ENCODE data around the gene ACP7.
A peak's percentile ranks its signal among the peaks of the same experiment; 100 is the strongest.

The ACP7 gene

DNA sequence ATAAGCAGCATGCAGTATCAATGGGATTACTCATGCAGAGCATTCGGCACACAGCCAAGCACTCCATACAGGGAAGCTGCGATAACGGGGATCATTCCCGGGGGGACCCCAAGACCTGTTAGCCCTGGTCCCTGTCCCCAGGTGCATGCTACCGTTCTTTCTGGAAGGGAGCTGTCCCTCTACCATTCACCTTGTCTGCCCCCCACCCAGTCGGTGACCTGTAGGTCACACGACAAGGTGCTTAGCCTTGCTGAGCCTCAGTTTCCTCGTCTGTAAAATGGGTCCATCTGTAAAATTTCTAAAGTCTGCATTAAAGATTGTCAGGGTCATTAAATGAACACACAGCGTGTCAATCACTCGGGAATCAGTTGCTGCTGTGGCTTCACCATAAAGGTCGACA, 6.8 kb upstream of the ACP7 start:
- no peaks in the 10 kb centered on the region; the same call in 1 of the 2 replicates for H3K27me3 ChIP-seq (ENCODE audit: control insufficient read depth, insufficient read depth, low read length)
- H3K4me1 ChIP-seq (ENCODE audit: control insufficient read depth, insufficient read depth, low read length) = no peaks in the 10 kb centered on the region
- no peaks in the 10 kb centered on the region for H3K9me3 ChIP-seq (ENCODE audit: control insufficient read depth, insufficient read depth, low read length)
- no peak for DNase-seq (ENCODE audit: low read depth, low spot score)
- no peak overlapping the region for H3K4me3 ChIP-seq (ENCODE audit: low read length)
- no peaks in the 10 kb centered on the region for H3K36me3 ChIP-seq (ENCODE audit: control insufficient read depth, insufficient read depth, low read length)
- H3K27ac ChIP-seq (ENCODE audit: low read length) = no peak overlapping the region
- no CpG with 5 or more reads among the region's 11 CpGs for WGBS (ENCODE audit: insufficient coverage, insufficient read length)

DNA sequence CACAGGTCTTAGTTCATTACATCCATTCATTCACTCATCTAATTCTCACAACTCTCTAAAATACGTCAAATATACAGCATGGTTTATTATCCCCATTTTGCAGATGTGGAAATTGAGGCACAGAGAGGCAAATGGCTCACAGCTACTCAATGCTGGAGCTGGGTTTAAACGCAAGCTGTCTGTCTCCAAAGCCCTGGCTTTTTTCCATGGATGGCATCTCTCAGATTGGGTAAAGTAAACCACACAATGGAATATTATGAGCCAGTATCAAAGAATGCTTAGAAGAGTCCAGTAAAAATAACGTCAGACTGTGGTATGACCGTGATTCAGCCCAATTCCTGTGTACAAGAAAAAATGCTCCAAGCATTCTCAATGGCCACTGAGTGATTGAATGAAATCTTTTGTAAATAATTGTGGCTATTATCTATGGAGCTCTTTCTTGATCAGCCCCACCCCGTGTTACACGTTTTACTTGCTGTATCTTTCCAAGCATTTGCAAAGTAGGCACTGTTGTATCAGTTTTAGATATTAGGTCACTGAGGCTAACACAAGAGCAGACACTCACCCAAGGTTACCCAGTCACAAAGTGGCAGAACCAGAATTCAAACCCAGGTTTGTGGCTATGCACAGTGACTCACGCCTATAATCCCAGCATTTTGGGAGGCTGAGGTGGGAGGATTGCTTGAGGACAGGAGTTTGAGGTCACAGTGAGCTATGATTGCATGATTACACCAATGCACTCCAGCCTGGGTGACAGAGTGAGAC, 5.5 kb upstream of the ACP7 start:
- Histone ChIP-seq H3K9me3 (ENCODE audit: control insufficient read depth, insufficient read depth, low read length) (no peaks in the 10 kb centered on the region), H3K4me1 (ENCODE audit: control insufficient read depth, insufficient read depth, low read length) (no peaks in the 10 kb centered on the region), H3K27ac (ENCODE audit: low read length) (no peak overlapping the region), H3K27me3 (ENCODE audit: control insufficient read depth, insufficient read depth, low read length) (peaks cover 7% of the 10 kb centered on the region), H3K36me3 (ENCODE audit: control insufficient read depth, insufficient read depth, low read length) (no peaks in the 10 kb centered on the region), H3K4me3 (ENCODE audit: low read length) (no peak overlapping the region)
- 100% methylated on average over 1 of the region's 7 CpGs for WGBS (ENCODE audit: insufficient coverage, insufficient read length)
- no peak for DNase-seq (ENCODE audit: low read depth, low spot score)

DNA sequence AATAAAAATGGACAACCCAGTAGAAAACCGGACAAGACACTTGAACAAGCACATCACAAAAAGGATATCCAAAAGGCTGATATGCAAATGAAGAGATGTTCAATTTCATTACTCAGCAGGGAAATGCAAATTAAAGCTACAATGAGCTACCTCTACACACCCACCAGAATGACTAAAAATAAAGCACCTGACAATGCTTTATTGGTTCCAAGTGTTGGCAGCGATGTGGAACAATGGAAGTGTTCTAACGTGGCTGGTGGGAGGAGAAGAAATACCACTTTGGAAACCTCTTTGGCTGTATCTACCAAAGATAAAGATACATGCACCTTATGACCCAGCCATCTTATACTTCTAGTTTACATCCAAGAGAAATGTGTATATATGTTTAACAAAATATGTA, 3.7 kb upstream of the ACP7 start:
- H3K27ac ChIP-seq (ENCODE audit: low read length) = no peak overlapping the region
- WGBS (ENCODE audit: insufficient coverage, insufficient read length) = no CpG with 5 or more reads among the region's 3 CpGs
- H3K36me3 ChIP-seq (ENCODE audit: control insufficient read depth, insufficient read depth, low read length) = no peaks in the 10 kb centered on the region
- H3K4me3 ChIP-seq (ENCODE audit: low read length) = no peak overlapping the region
- H3K9me3 ChIP-seq (ENCODE audit: control insufficient read depth, insufficient read depth, low read length) = no peaks in the 10 kb centered on the region
- peaks cover 2% of the 10 kb centered on the region; the same call in 1 of the 2 replicates for H3K4me1 ChIP-seq (ENCODE audit: control insufficient read depth, insufficient read depth, low read length)
- peaks cover 15% of the 10 kb centered on the region; the same call in 1 of the 2 replicates for H3K27me3 ChIP-seq (ENCODE audit: control insufficient read depth, insufficient read depth, low read length)
- DNase-seq (ENCODE audit: low read depth, low spot score) = no peak

DNA sequence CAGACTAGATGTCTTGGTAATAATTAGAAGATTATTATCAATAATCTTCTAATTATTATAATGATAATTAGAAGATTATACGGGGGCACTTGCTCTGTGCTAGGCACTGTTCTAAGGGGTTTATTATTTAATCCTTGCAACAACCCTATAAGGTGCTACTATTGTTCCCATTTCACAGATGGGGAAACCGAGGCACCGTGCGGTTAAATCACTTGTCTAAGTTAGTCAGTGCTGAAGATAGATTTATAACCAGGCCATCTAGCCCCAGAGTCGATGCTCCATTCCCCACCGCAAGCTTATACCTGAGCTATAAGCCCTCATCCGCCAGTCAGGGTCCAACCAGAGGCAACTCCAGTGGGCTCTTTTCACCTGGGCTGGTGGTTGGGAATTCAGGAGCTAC, 2.0 kb upstream of the ACP7 start:
- no peaks in the 10 kb centered on the region for H3K9me3 ChIP-seq (ENCODE audit: control insufficient read depth, insufficient read depth, low read length)
- H3K4me3 ChIP-seq (ENCODE audit: low read length) = no peak overlapping the region
- H3K36me3 ChIP-seq (ENCODE audit: control insufficient read depth, insufficient read depth, low read length) = no peaks in the 10 kb centered on the region
- DNase-seq (ENCODE audit: low read depth, low spot score) = no peak
- H3K27ac ChIP-seq (ENCODE audit: low read length) = no peak overlapping the region
- H3K27me3 ChIP-seq (ENCODE audit: control insufficient read depth, insufficient read depth, low read length) = peaks cover 15% of the 10 kb centered on the region; the same call in 1 of the 2 replicates
- WGBS (ENCODE audit: insufficient coverage, insufficient read length) = no CpG with 5 or more reads among the region's 7 CpGs
- peaks cover 2% of the 10 kb centered on the region; the same call in 1 of the 2 replicates for H3K4me1 ChIP-seq (ENCODE audit: control insufficient read depth, insufficient read depth, low read length)

DNA sequence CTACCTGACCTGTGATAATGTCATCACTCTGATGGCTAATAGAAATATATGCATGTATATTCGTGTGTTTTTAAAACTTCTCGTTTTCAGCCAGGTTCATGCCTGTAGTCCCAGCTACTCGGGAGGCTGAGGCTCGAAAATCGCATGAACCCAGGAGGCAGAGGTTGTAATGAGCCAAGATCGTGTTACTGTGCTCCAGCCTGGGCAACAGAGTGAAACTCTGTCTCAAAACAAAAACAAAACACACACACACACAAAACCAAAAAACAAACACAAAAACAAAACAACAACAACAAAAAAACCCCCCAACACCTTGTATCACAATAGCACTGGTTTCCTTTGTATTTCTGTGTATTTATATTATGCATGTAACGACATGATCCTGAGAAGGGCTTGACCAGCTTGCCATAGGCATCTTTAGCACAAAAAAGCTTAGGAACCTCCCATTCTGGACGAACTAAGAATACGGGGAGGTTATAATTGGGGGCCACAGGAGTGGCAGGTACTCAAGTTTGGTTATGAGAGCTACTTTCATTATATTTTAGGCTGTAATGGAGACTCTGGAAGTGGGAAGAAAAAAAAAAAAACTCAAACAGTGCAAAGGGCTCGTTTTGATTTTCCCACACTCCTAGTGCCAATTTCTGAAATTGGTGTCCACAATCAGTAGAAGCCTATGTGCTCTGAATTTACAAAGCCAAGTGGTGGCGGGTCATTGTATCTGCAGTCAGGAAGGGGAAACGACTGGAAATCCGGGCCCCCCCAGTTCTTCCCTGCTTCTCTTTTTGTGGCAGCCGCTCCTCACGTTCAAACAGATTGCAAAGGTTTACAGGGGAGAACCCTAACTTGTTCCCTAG, 1.2 kb upstream of the ACP7 start:
- DNase-seq (ENCODE audit: low read depth, low spot score) = no peak
- Histone ChIP-seq H3K27me3 (ENCODE audit: control insufficient read depth, insufficient read depth, low read length) (peaks cover 15% of the 10 kb centered on the region; the same call in 1 of the 2 replicates), H3K27ac (ENCODE audit: low read length) (no peak overlapping the region), H3K36me3 (ENCODE audit: control insufficient read depth, insufficient read depth, low read length) (no peaks in the 10 kb centered on the region), H3K9me3 (ENCODE audit: control insufficient read depth, insufficient read depth, low read length) (no peaks in the 10 kb centered on the region), H3K4me1 (ENCODE audit: control insufficient read depth, insufficient read depth, low read length) (peaks cover 2% of the 10 kb centered on the region; the same call in 1 of the 2 replicates), H3K4me3 (ENCODE audit: low read length) (no peak overlapping the region)
- WGBS (ENCODE audit: insufficient coverage, insufficient read length) = no CpG with 5 or more reads among the region's 15 CpGs

DNA sequence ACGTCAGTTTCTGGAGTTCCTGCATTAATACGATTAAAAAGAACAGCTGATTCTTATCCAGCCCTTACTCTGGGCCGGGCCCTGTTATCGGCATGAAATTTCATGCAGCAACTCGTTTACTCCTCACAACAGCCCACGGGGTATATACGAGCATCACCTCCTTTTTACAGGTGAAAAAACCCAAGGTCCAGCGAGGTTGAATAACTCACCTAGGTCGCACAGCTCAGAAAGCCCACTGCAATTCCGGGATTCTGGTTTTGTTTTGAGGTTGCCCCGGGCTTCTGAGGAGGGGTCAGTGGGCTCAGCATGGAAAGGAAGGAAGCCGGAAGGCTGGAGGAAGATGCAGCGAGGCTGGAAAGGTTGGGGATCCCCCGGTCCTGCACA, 577 bp upstream of the ACP7 start:
- DNase-seq (ENCODE audit: low read depth, low spot score) = no peak
- H3K4me3 ChIP-seq (ENCODE audit: low read length) = peak overlapping the region; percentile 44; the same call in 1 of the 2 replicates
- no CpG with 5 or more reads among the region's 14 CpGs for WGBS (ENCODE audit: insufficient coverage, insufficient read length)
- H3K27ac ChIP-seq (ENCODE audit: low read length) = no peak overlapping the region
- no peaks in the 10 kb centered on the region for H3K36me3 ChIP-seq (ENCODE audit: control insufficient read depth, insufficient read depth, low read length)
- H3K4me1 ChIP-seq (ENCODE audit: control insufficient read depth, insufficient read depth, low read length) = peaks cover 2% of the 10 kb centered on the region; the same call in 1 of the 2 replicates
- H3K27me3 ChIP-seq (ENCODE audit: control insufficient read depth, insufficient read depth, low read length) = peaks cover 15% of the 10 kb centered on the region; the same call in 1 of the 2 replicates
- no peaks in the 10 kb centered on the region for H3K9me3 ChIP-seq (ENCODE audit: control insufficient read depth, insufficient read depth, low read length)

DNA sequence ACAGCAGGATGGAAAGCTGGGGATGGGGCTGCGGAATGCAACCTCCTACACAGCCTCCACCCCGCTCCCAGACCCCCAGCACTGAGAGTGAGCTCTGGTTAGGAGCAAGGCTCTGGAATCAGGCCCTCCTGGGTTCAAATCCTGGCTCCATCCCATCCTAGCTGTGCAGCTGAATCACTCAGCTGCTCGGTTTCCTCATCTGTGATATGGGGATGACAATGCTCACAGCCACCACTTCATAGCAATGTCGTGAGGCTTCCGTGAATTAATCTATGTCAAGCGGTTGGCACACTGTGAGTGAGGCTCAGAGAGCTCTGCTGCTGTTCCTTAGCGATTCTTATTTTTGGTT, 538 bp downstream of the ACP7 start:
- no peak for DNase-seq (ENCODE audit: low read depth, low spot score)
- no peaks in the 10 kb centered on the region for H3K9me3 ChIP-seq (ENCODE audit: control insufficient read depth, insufficient read depth, low read length)
- H3K36me3 ChIP-seq (ENCODE audit: control insufficient read depth, insufficient read depth, low read length) = no peaks in the 10 kb centered on the region
- no CpG with 5 or more reads among the region's 7 CpGs for WGBS (ENCODE audit: insufficient coverage, insufficient read length)
- H3K4me1 ChIP-seq (ENCODE audit: control insufficient read depth, insufficient read depth, low read length) = peaks cover 2% of the 10 kb centered on the region; the same call in 1 of the 2 replicates
- H3K4me3 ChIP-seq (ENCODE audit: low read length) = no peak overlapping the region; the same call in 1 of the 2 replicates
- no peak overlapping the region for H3K27ac ChIP-seq (ENCODE audit: low read length)
- peaks cover 15% of the 10 kb centered on the region; the same call in 1 of the 2 replicates for H3K27me3 ChIP-seq (ENCODE audit: control insufficient read depth, insufficient read depth, low read length)

DNA sequence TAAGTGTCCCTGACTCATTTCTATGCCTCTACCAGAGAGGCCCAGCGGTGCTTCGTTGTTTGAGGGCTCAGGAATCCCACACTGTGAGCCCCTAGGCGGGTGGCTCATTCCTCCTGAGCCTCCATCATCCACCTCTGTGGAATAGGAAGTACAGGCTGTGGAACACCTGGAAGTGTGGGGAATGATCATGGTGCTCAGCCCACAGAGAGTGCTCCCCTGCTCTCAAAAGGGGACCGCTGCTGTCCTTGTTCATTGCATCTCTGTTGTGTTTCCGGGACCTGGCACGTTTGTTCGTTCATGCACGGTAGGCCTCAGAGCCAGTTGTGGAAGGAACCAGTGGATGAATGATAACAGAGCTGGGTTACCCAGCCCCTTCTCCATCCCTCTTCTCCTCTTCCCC, 1.2 kb downstream of the ACP7 start:
- no peak overlapping the region for H3K27ac ChIP-seq (ENCODE audit: low read length)
- H3K4me3 ChIP-seq (ENCODE audit: low read length) = no peak overlapping the region
- H3K36me3 ChIP-seq (ENCODE audit: control insufficient read depth, insufficient read depth, low read length) = no peaks in the 10 kb centered on the region
- H3K4me1 ChIP-seq (ENCODE audit: control insufficient read depth, insufficient read depth, low read length) = peaks cover 2% of the 10 kb centered on the region; the same call in 1 of the 2 replicates
- no peaks in the 10 kb centered on the region for H3K9me3 ChIP-seq (ENCODE audit: control insufficient read depth, insufficient read depth, low read length)
- WGBS (ENCODE audit: insufficient coverage, insufficient read length) = no CpG with 5 or more reads among the region's 8 CpGs
- peaks cover 15% of the 10 kb centered on the region; the same call in 1 of the 2 replicates for H3K27me3 ChIP-seq (ENCODE audit: control insufficient read depth, insufficient read depth, low read length)
- no peak for DNase-seq (ENCODE audit: low read depth, low spot score)

DNA sequence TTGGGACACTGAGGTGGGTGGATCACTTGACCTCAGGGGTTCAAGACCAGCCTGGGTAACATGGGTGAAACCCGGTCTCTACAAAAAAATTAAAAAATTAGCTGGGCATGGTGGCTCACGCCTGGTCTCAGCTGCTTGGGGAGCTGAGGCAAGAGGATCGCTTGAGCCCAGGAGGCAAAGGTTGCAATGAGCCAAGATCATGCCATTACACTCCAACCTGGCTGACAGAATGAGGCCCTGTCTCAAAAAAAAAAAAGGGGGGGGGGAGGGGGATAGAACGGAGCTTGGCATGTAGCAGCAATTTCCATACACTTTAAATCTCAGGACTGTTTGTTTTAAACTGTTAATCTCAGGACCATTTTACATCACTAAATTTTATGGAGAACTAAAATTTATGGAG, 2.2 kb downstream of the ACP7 start:
- peaks cover 15% of the 10 kb centered on the region; the same call in 1 of the 2 replicates for H3K27me3 ChIP-seq (ENCODE audit: control insufficient read depth, insufficient read depth, low read length)
- no peak overlapping the region for H3K4me3 ChIP-seq (ENCODE audit: low read length)
- peaks cover 2% of the 10 kb centered on the region; the same call in 1 of the 2 replicates for H3K4me1 ChIP-seq (ENCODE audit: control insufficient read depth, insufficient read depth, low read length)
- DNase-seq (ENCODE audit: low read depth, low spot score) = no peak
- no peak overlapping the region for H3K27ac ChIP-seq (ENCODE audit: low read length)
- no peaks in the 10 kb centered on the region for H3K9me3 ChIP-seq (ENCODE audit: control insufficient read depth, insufficient read depth, low read length)
- H3K36me3 ChIP-seq (ENCODE audit: control insufficient read depth, insufficient read depth, low read length) = no peaks in the 10 kb centered on the region
- WGBS (ENCODE audit: insufficient coverage, insufficient read length) = no CpG with 5 or more reads among the region's 4 CpGs

DNA sequence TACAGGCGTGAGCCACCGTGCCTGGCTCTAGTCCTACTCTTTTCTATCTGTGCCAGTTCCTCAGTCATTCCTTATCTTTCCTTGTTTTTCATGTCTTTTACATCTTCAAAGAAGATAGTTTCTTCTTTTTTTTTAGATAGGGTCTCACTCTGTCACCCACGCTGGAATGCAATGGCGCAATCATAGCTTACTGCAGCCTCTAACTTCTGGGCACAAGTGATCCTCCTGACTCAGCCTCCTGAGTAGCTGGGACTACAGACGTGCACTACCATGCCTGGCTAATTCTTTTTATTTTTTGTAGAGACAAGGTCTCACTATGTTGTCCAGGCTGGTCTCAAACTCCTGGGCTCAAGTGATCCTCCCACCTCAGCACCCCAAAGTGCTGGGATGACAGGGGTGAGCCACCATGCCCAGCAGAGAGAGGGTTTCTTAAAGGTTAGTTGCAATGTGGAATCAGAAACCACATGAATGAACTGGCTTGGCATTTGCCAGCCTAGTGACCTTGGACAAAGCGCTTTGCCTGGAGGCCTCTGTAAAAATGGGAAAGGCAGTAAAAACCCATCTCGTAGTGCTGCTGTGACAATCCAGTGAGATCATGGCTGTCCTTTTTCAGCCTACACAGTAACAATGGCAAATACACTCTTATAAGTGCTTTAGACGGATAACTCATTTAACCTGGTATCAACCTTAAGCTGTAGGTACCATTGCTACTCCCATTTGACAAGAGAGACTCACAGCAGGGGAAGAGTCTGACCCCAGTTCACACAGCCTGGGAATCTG, 3.9 kb downstream of the ACP7 start:
- peaks cover 13% of the 10 kb centered on the region; the same call in 1 of the 2 replicates for H3K27me3 ChIP-seq (ENCODE audit: control insufficient read depth, insufficient read depth, low read length)
- no peak for DNase-seq (ENCODE audit: low read depth, low spot score)
- no peaks in the 10 kb centered on the region for H3K36me3 ChIP-seq (ENCODE audit: control insufficient read depth, insufficient read depth, low read length)
- H3K4me3 ChIP-seq (ENCODE audit: low read length) = no peak overlapping the region
- no CpG with 5 or more reads among the region's 8 CpGs for WGBS (ENCODE audit: insufficient coverage, insufficient read length)
- peaks cover 2% of the 10 kb centered on the region; the same call in 1 of the 2 replicates for H3K4me1 ChIP-seq (ENCODE audit: control insufficient read depth, insufficient read depth, low read length)
- H3K9me3 ChIP-seq (ENCODE audit: control insufficient read depth, insufficient read depth, low read length) = no peaks in the 10 kb centered on the region
- H3K27ac ChIP-seq (ENCODE audit: low read length) = no peak overlapping the region
